Activated CD4-positive, alpha-beta T cell treated with anti-CD3 and anti-CD28 coated beads for 48 hours (primary cell): Measurements from ENCODE around the gene RRP8.

Experiments
- DNase-seq: peaks from one replicate; pipeline ENCODE4 v3.0.0-alpha.2; 2020

Gene RRP8

GRCh38 chr11:6566704-6567370, 36.6 kb downstream of the RRP8 start:
- DNase-seq, result no peak

DNA sequence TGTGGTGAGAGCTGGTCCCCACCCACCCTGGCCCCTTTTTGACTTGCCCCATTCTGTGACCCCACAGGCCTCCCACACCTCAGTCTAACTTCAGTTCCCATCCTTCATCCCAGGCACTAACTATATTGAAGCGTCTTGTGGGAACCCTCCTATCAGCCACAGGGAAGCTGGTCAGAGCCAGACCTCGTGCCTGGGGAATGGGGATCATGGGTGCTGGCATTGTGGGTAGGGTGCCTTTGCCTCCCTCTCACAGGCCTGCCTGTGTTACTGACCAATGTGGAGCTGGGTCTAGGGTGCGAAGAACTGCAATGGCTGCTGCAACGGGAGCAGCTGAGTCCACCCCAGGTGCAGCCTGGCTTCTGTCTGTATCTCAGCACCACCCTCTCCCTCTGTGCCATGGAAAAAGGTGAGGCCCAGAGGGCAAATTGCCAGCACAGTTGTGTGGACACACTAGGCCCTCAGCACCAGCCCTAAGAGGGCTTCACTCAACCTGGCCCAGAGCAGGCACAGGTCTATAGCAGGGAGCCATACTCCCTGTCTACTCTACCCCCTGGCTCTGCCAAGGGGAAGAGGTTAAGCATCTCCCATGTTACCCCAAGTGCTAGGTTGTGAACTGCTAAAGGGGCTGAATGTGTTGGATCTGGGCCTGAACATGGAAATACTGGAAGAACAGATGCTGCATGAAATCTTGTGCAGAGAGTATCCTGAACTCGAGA, 37.3 kb downstream of the RRP8 start:
- no peak for DNase-seq

DNA sequence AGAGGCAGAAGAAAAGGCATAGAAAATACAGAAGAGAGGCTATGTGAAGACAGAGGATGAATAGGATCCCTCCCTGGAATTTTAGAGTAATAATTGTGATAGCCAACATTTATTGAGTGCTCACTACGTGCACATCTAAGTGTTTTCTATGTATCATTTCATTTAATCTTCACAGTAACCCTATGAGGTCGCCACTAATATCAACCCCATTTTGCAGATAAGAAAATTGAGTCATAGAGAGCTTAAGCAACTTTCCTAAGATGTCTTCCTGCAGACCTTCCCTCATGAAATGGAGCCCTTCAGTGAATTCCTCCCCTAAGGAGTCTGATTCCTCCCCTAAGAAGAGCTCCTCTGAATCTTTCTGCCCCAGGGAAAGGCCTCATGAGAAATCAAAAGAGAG, 38.1 kb downstream of the RRP8 start:
- no peak for DNase-seq

DNA sequence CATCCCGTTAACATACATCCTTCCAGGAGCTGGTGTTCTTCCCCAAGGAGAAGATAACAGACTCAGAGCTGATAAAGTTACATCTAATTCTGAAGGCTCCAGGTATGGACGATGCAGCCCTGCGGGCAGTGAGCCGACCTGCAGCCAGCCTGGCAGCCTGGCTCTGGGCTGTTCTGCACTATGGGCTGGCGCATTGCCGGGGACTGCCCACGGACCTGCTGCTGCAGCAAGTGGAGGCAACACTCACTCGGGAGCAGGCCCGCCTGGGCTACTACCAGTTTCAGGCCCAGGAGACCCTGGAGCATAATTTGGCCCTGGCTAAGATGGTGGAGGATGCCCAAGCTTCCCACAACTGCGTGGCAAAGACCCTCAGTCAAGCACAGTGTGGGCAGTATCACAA, 39.7 kb downstream of the RRP8 start:
- no peak for DNase-seq

GRCh38 chr11:6563121-6563619, 40.2 kb downstream of the RRP8 start:
- DNase-seq, result no peak

GRCh38 chr11:6561288-6561687, 42.1 kb downstream of the RRP8 start:
- DNase-seq, result no peak

DNA sequence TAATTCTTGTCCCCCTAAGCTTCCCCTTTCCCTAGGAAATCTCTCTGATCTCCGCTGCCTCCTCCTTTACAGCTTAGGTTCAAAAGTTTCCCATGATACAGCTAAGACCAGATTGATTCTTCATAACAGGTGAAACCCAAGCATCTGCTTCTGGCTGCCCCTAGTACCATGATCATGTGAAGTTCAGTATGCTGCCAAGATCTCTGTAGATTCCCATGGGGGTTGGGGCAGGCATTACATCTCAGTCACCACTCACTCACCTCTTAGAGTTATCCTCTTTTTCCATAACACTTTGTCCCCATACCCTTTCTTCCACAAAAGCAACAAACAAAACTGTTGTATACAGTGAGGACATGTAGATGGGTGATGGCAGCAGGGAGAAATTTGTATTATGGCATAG, 44.0 kb downstream of the RRP8 start:
- DNase-seq, result no peak

DNA sequence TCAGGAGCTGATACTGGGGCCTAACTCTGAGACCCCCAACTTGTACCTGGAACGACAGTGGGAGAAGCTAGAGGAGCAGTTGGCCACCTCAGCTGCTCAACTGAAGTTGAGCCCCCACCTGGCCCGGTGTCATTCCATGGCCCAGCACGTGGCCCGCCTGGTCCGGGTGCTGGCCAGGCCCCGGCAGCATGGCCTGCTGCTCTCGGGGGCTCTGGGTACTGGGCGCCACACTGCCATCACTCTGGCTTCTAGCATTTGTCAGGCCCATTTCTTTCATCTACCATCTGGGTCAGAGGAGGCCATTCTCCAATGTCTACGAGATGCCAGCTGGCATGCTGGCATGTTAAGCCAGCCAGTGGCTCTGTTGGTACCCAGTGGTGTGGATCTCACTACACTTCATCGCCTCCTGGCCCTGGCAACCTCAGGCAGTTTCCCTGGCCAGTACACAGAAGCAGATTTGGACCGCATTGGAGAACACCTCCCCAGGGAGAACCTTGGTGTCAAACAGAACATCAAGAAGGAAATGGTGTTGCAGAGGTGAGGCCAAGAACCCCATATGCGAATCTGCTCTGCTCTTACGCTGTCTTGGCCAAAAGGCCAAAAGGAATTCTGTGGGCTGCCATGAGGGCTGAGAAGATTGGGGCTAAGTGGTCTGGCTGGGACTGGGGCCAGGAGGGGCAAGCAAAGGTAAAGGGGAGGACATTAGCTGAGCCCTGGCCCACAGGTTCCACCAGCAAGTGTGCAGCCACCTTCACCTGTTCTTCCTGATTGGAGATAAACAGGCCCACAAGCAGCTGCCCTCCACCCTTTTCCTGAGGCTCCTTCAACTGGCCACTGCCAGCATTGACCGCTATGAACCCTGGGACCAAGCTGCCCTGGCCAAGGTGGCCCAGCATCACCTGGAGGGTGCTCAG, 45.4 kb downstream of the RRP8 start:
- no peak for DNase-seq

GRCh38 chr11:6557063-6557462, 46.4 kb downstream of the RRP8 start:
- DNase-seq, result no peak

DNA sequence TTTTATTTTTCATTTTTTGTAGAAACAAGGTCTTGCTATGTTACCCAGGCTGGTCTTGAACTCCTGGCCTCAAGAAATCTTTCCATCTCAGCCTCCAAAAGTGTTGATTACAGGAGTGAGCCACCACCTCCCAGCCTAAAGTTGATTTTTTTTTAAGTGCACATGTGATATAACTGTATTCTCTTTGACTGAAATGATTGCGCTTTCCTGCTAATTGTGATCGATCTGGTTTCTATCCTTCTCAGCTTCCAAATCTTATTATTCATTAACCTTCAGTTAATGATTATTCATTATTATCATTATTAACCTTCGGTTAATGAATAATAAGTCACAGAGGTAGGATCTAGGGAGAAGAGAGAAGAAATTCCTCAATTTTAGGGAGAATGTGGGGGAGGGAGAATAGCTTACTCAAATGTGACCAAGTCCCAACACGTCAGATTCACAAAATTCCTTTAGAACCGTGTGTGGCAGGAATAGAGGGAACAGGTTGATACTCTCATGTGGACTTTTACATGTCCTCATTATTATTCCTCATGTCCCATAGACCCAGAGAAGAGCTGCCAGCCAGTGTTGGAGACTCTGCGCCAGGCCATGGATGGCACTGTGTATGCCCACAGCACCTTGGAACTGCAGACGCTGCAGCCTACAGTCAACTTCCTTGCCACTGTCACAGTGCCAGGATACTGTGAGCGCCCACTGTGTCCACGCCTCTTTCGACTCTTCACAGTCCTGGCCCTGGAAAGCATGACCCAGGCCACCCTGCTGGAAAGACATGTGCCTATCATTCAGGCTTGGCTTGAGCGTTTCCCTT, 47.1 kb downstream of the RRP8 start:
- no peak for DNase-seq

DNA sequence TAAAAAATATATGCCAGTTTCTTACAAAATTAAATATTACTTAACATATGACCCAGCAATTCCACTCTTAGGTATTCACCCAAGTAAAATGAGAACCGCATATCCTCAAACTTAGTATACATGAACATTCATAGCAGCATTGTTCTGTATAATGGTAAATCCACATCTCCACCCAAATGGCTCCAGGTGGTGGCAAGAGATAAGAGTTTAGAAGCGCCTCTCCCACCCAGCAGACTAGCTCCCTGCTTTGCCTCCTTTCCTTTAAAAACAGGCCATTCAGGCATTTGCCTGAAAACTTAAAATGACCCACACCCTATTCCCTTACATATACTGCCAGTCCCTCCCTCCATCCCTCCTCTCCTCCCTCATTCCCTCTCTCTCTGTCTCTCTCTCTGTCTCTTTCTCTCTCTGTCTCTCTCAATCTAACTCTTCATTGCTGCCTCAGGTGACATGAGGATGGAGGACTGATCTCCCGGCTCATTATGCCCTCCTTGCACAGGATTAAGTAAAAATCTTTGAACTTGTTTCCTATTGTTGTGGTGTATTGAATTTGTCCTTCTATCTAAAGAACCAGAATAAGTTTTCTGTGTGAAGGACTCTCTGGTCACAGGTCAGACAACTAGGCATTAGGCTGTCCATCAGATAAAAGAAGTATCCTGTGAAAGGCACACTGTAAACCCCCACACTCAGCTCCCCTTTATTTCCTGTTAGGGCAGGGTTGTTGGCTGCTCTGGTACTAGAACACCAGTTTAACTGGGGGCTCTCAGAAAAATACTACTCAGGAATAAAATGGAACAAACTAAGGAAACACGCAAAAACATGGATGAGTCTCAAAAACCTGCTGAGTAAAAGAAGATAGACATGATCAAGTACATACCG, 48.3 kb downstream of the RRP8 start:
- no peak for DNase-seq

DNA sequence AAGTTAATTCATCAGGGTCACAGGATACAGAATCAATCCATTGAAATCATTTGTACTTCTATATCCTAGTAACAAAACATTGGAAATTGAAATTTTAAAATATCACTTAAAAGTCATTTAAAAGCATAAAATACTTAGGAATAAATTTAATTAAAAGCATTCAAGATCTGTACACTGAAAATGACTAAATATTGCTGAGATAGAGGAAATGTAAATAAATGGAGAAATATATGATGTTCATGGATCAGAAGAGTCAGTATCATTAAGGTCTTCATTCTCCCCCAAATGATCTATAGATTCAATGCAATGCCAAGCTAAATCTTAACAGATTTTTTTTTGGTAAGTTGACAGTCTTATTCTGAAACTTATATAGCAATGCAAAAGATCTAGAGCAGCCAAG, 49.8 kb downstream of the RRP8 start:
- no peak for DNase-seq

DNA sequence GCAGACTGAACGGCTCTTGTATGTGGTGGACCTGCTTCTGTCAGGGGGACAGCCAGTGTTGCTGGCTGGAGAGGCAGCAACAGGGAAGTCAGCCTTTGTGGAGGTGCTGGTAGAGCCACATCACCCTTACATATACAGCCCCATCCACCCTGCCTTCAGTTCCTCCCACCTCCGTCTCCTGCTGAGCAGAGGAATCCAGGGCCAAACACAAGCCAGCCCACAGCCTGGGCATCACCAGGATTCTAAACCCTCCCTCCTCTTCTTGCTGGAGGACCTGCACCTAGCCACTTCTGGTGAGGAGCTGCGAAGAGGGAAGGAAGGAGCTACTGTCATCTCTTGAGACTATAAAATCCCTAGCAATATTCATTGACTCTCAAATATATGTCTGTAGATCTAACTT, 54.8 kb downstream of the RRP8 start:
- no peak for DNase-seq

DNA sequence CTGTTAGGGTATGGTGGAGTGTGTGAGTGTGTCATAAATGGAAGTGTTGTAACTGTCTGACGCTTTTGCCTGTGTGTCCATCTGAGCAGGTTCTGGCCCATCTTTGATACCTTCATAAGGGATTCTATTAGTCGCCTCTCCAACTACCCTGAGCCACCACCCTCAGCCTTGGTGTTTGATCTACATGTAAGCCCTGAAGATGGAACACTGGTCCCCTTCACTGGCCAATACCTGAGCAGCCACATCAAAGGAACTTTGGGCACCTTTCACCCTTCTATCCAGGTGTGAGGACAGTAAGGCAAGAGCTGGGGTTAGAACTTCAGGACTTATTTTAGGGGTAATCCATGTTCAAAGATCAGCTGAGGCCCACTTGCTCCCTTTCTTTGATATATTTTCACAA, 55.3 kb downstream of the RRP8 start:
- no peak for DNase-seq

- DNase-seq, result no peak
Measured at GRCh38 chr11:6547177-6547576, 56.2 kb downstream of the RRP8 start.

DNA sequence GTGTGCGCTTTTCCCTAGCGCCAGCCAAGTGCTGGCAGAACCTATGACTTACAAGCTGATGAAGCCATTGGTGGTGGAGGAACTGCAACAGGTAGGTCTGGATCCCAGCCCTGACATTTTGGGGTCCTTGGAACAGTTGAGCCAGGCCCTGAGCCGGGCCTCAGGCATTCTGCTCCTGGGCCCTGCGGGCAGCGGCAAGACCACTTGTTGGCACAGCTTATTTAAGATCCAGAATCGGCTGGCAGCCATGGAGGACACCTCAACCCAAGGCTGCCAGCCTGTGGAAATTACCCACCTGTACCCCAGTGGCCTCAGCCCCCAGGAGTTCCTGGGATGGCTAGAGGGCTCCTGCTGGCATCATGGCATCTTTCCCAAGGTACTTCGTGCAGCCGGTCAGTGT, 56.7 kb downstream of the RRP8 start:
- DNase-seq, result no peak

- no peak for DNase-seq
Measured at GRCh38 chr11:6545917-6546605, 57.4 kb downstream of the RRP8 start.
